Mesothelial cell of epicardium (in vitro differentiated cells): ENCODE measurements around the gene TPM1. TPM values are rescaled to one million over a fixed set of nuclear protein-coding genes. Genes with fewer than 3 reads are reported as not detected.

Experiments
- DNase-seq, 2 experiments: peaks; one replicate each; pipeline ENCODE4 v3.0.0; 2021; ENCODE audit warnings: low spot score in 2 of 2; ENCODE audit not compliant: unreplicated experiment in 2 of 2
- H3K27ac Mint-ChIP-seq: 2 replicates; pipeline ENCODE4 v1.8.0; 2021; ENCODE audit warnings: mixed read lengths
- H3K27me3 Mint-ChIP-seq: 2 replicates; pipeline ENCODE4 v1.8.0; 2021; ENCODE audit warnings: low read depth, mixed read lengths
- H3K36me3 Mint-ChIP-seq: 2 replicates; pipeline ENCODE4 v1.8.0; 2021; ENCODE audit warnings: mixed read lengths
- H3K4me1 Mint-ChIP-seq: 2 replicates; pipeline ENCODE4 v1.8.0; 2021; ENCODE audit warnings: mixed read lengths
- H3K4me3 Mint-ChIP-seq: 2 replicates; pipeline ENCODE4 v1.8.0; 2021; ENCODE audit warnings: mild to moderate bottlenecking, moderate library complexity, mixed read lengths
- H3K9me3 Mint-ChIP-seq: 2 replicates; pipeline ENCODE4 v1.8.0; 2021; ENCODE audit warnings: mixed read lengths
- total RNA-seq: library from RNA; stranded (reverse); gene quantifications from 3 replicates; pipeline ENCODE4 v1.2.1, GENCODE V29; 2021
- TF ChIP-seq, protein P1 (sequence below): fragments of 200-600 bp; sonication (generic); IDR thresholded peaks from one replicate; pipeline ENCODE4 v1.5.0; 2021; ENCODE audit warnings: antibody characterized with exemption; ENCODE audit not compliant: unreplicated experiment

The TPM1 gene
- total RNA-seq, 1 donor from 2014 or later, result 659 TPM

DNA sequence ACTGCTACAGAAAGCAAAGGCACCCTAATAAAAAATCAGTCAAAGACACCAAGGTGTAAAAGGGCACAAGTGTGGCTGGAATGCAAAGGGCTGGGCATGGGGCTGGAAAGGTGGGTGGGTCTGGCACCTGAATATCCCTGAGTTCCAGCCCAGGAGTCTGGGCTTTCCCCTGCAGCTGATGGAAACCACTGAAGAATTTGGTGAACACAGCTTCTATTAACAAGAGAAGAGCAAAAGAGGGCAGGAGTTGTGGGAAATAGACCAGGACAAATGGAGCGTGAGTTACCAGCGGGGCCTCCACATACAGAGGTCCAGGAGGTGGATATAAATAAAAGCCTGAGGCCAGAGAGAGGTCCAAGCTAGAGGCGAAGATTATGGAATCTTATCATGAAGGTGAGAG lies 45.1 kb upstream of the TPM1 start:
- H3K4me1 Mint-ChIP-seq, result peaks cover 28% of the 10 kb centered on the region
- no peaks in the 10 kb centered on the region for H3K36me3 Mint-ChIP-seq
- no peak overlapping the region for H3K4me3 Mint-ChIP-seq
- no peaks in the 10 kb centered on the region for H3K9me3 Mint-ChIP-seq
- H3K27me3 Mint-ChIP-seq, result no peaks in the 10 kb centered on the region
- TF ChIP-seq, protein P1, sequence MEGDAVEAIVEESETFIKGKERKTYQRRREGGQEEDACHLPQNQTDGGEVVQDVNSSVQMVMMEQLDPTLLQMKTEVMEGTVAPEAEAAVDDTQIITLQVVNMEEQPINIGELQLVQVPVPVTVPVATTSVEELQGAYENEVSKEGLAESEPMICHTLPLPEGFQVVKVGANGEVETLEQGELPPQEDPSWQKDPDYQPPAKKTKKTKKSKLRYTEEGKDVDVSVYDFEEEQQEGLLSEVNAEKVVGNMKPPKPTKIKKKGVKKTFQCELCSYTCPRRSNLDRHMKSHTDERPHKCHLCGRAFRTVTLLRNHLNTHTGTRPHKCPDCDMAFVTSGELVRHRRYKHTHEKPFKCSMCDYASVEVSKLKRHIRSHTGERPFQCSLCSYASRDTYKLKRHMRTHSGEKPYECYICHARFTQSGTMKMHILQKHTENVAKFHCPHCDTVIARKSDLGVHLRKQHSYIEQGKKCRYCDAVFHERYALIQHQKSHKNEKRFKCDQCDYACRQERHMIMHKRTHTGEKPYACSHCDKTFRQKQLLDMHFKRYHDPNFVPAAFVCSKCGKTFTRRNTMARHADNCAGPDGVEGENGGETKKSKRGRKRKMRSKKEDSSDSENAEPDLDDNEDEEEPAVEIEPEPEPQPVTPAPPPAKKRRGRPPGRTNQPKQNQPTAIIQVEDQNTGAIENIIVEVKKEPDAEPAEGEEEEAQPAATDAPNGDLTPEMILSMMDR, result no peak
- no peak overlapping the region for H3K27ac Mint-ChIP-seq
- DNase-seq, result no peak

- no peak for DNase-seq
- Mint-ChIP-seq H3K4me3 (no peak overlapping the region), H3K36me3 (no peaks in the 10 kb centered on the region), H3K4me1 (peaks cover 29% of the 10 kb centered on the region), H3K27me3 (no peaks in the 10 kb centered on the region), H3K27ac (no peak overlapping the region), H3K9me3 (no peaks in the 10 kb centered on the region)
- TF ChIP-seq, protein P1, result no peak
Measured at GRCh38 chr15:62998262-62998890, 44.2 kb upstream of the TPM1 start.

GRCh38 chr15:62999178-62999577 lies 43.4 kb upstream of the TPM1 start:
- Mint-ChIP-seq H3K4me3 (no peak overlapping the region), H3K27ac (peak overlapping the region; percentile 18), H3K36me3 (no peaks in the 10 kb centered on the region), H3K9me3 (no peaks in the 10 kb centered on the region), H3K27me3 (no peaks in the 10 kb centered on the region), H3K4me1 (peaks cover 36% of the 10 kb centered on the region)
- TF ChIP-seq, protein P1, result no peak
- no peak for DNase-seq

DNA sequence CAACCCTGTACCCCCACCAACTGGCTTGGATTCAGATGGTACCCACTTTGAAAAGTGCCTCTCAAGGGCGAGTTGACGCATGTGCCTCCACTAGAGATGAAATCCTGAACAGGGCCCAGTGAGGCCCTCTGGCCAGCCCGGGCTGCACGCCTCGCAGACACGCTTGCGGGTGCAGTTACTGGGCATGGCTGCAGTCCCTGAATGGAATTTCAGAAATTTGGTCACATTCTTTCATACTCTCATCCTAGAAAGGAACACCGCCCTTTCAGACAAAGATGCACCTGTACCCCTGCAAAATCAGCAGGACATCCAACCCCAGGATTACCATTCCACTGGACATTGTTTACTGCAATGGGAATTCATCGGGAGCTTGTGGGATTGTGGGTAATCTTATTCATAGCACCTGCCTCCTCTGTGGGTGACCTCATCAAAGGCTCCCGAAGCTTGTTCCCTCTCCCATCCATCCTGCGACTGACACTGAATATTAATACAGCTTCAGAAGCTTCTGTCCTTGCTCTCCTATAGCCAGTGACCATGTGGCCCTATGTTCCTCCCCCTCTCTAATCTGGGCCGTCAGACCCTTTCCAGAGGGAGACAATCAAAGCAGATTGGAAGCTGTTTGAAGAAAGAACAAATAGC lies 42.5 kb upstream of the TPM1 start:
- DNase-seq, result no peak
- Mint-ChIP-seq H3K27ac (peak overlapping the region; percentile 58), H3K4me1 (peaks cover 43% of the 10 kb centered on the region), H3K4me3 (no peak overlapping the region), H3K36me3 (no peaks in the 10 kb centered on the region), H3K27me3 (no peaks in the 10 kb centered on the region), H3K9me3 (no peaks in the 10 kb centered on the region)
- TF ChIP-seq, protein P1, result no peak

GRCh38 chr15:63000706-63001105 lies 41.8 kb upstream of the TPM1 start:
- TF ChIP-seq, protein P1, result no peak
- H3K4me1 Mint-ChIP-seq, result peaks cover 43% of the 10 kb centered on the region
- DNase-seq, result no peak
- H3K9me3 Mint-ChIP-seq, result no peaks in the 10 kb centered on the region
- H3K27ac Mint-ChIP-seq, result no peak overlapping the region
- H3K27me3 Mint-ChIP-seq, result no peaks in the 10 kb centered on the region
- no peaks in the 10 kb centered on the region for H3K36me3 Mint-ChIP-seq
- no peak overlapping the region for H3K4me3 Mint-ChIP-seq
